Activated naive CD8-positive, alpha-beta T cell (primary cell): ENCODE results near the gene ZMYM2.

Source experiments
- H3K27ac Mint-ChIP-seq: one replicate; pipeline ENCODE4 v1.8.0; 2021; ENCODE audit warnings: mixed read lengths
- H3K27me3 Mint-ChIP-seq: one replicate; pipeline ENCODE4 v1.8.0; 2021; ENCODE audit warnings: mixed read lengths
- H3K36me3 Mint-ChIP-seq: one replicate; pipeline ENCODE4 v1.8.0; 2021; ENCODE audit warnings: mixed read lengths
- H3K4me1 Mint-ChIP-seq: one replicate; pipeline ENCODE4 v1.8.0; 2021; ENCODE audit warnings: low read depth, mixed read lengths
- H3K4me3 Mint-ChIP-seq: one replicate; pipeline ENCODE4 v1.8.0; 2021; ENCODE audit warnings: mild to moderate bottlenecking, mixed read lengths
- H3K9me3 Mint-ChIP-seq: one replicate; pipeline ENCODE4 v1.8.0; 2021; ENCODE audit warnings: low read depth, mixed read lengths

Gene ZMYM2

DNA sequence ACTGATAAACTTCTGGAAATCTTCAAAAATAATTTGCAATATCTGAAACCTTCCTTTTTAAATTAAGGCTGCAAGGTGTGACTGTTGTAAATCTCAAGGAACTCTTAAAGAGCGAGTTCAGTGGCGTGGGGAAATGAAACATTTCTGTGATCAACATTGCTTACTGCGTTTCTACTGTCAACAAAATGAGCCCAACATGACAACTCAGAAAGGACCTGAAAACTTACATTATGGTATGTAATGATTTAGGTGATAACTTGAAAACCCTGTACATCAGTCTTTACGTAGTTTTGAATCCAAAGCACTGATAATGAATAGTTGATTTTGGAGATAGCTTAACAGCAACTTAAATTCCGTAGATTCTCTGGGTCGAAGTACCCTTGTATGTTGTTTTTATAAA is 92.8 kb downstream of the ZMYM2 start:
- H3K36me3 Mint-ChIP-seq, result peaks cover 10% of the 10 kb centered on the region
- H3K4me1 Mint-ChIP-seq, result peaks cover 19% of the 10 kb centered on the region
- no peaks in the 10 kb centered on the region for H3K9me3 Mint-ChIP-seq
- H3K4me3 Mint-ChIP-seq, result no peak overlapping the region
- H3K27me3 Mint-ChIP-seq, result no peaks in the 10 kb centered on the region
- no peak overlapping the region for H3K27ac Mint-ChIP-seq

- peaks cover 12% of the 10 kb centered on the region for H3K36me3 Mint-ChIP-seq
- no peak overlapping the region for H3K4me3 Mint-ChIP-seq
- H3K27me3 Mint-ChIP-seq, result no peaks in the 10 kb centered on the region
- no peaks in the 10 kb centered on the region for H3K9me3 Mint-ChIP-seq
- H3K27ac Mint-ChIP-seq, result no peak overlapping the region
- H3K4me1 Mint-ChIP-seq, result peaks cover 21% of the 10 kb centered on the region
Measured at GRCh38 chr13:20053016-20053415, 94.5 kb downstream of the ZMYM2 start.

- Mint-ChIP-seq H3K27ac (no peak overlapping the region), H3K4me1 (peaks cover 22% of the 10 kb centered on the region), H3K9me3 (no peaks in the 10 kb centered on the region), H3K4me3 (no peak overlapping the region), H3K27me3 (no peaks in the 10 kb centered on the region), H3K36me3 (peaks cover 12% of the 10 kb centered on the region)
Measured at GRCh38 chr13:20053891-20054290, 95.4 kb downstream of the ZMYM2 start.

DNA sequence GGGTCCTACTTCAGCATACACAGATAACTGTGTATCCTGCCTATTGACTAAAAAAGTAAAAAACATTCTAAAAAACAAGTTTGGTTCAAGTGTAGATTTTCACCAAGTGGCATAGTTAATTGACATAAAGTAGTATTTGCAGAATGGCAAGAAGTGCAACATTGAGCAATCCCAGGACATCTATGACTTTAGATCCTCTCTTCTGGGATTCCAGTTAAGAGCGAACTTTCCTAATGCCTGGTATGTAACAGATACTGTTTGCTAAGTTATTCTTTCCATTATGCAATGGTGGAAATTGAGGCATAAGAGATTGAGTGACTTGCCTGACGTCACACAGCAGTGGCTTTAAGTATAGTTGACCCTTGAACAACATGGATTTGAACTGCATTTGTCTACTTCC is 96.1 kb downstream of the ZMYM2 start:
- Mint-ChIP-seq H3K27ac (no peak overlapping the region), H3K9me3 (no peaks in the 10 kb centered on the region), H3K36me3 (peaks cover 12% of the 10 kb centered on the region), H3K27me3 (no peaks in the 10 kb centered on the region), H3K4me1 (peaks cover 16% of the 10 kb centered on the region), H3K4me3 (no peak overlapping the region)

DNA sequence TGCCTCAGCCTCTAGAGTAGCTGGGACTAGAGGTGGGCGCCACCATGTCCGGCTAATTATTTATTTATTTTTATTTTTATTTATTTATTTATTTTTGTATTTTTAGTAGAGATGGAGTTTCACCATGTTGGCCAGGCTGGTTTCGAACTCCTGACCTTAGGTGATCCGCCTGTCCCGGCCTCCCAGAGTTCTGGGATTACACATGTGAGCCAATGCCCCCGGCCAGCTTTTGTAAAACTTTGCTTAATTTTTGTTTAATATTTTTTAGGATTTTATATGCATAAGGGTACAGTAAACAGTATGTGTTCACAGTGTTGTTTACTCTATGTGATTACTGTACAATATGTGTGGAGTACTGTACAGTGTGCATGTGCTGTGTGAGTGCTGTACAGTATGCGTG is 98.7 kb downstream of the ZMYM2 start:
- Mint-ChIP-seq H3K9me3 (no peaks in the 10 kb centered on the region), H3K4me3 (no peak overlapping the region), H3K27me3 (no peaks in the 10 kb centered on the region), H3K36me3 (peaks cover 10% of the 10 kb centered on the region), H3K27ac (no peak overlapping the region), H3K4me1 (peaks cover 9% of the 10 kb centered on the region)

- Mint-ChIP-seq H3K36me3 (peaks cover 6% of the 10 kb centered on the region), H3K4me3 (no peak overlapping the region), H3K27ac (no peak overlapping the region), H3K27me3 (no peaks in the 10 kb centered on the region), H3K9me3 (no peaks in the 10 kb centered on the region), H3K4me1 (peaks cover 9% of the 10 kb centered on the region)
Measured at GRCh38 chr13:20057963-20058362, 99.4 kb downstream of the ZMYM2 start.

DNA sequence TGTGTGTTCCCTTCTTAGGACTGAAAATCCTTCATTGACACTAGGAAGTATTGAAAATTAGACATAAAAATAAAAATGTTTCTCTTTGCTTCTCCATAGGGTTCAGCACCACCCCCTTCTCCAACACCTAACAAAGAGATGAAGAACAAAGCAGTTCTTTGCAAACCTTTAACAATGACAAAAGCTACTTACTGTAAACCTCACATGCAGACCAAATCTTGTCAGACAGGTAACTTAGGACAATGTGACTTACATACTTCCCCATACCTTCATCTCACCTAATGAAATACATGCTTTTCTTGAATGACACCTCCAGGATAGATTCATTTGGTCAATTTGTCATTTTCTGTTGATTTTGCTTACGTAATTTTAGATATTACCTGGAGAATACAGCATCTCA is 99.9 kb downstream of the ZMYM2 start:
- peaks cover 6% of the 10 kb centered on the region for H3K36me3 Mint-ChIP-seq
- no peak overlapping the region for H3K27ac Mint-ChIP-seq
- no peaks in the 10 kb centered on the region for H3K9me3 Mint-ChIP-seq
- H3K4me1 Mint-ChIP-seq, result peaks cover 9% of the 10 kb centered on the region
- no peaks in the 10 kb centered on the region for H3K27me3 Mint-ChIP-seq
- no peak overlapping the region for H3K4me3 Mint-ChIP-seq

- Mint-ChIP-seq H3K4me3 (no peak overlapping the region), H3K27ac (no peak overlapping the region), H3K27me3 (no peaks in the 10 kb centered on the region), H3K9me3 (no peaks in the 10 kb centered on the region), H3K4me1 (peaks cover 2% of the 10 kb centered on the region), H3K36me3 (peaks cover 6% of the 10 kb centered on the region)
Measured at GRCh38 chr13:20064128-20064527, 105.6 kb downstream of the ZMYM2 start.

GRCh38 chr13:20065516-20065915 is 107.0 kb downstream of the ZMYM2 start:
- Mint-ChIP-seq H3K9me3 (no peaks in the 10 kb centered on the region), H3K4me3 (no peak overlapping the region), H3K27ac (no peak overlapping the region), H3K27me3 (no peaks in the 10 kb centered on the region), H3K4me1 (peaks cover 2% of the 10 kb centered on the region), H3K36me3 (peaks cover 7% of the 10 kb centered on the region)

GRCh38 chr13:20069956-20070355 is 111.4 kb downstream of the ZMYM2 start:
- no peak overlapping the region for H3K4me3 Mint-ChIP-seq
- no peak overlapping the region for H3K27ac Mint-ChIP-seq
- peaks cover 8% of the 10 kb centered on the region for H3K36me3 Mint-ChIP-seq

GRCh38 chr13:20073775-20074174 is 115.2 kb downstream of the ZMYM2 start:
- H3K27ac Mint-ChIP-seq, result no peak overlapping the region
- H3K27me3 Mint-ChIP-seq, result no peaks in the 10 kb centered on the region
- no peaks in the 10 kb centered on the region for H3K4me1 Mint-ChIP-seq

More at GRCh38 chr13:20069956-20070355, 111.4 kb downstream of the ZMYM2 start:
- H3K27me3 Mint-ChIP-seq, result no peaks in the 10 kb centered on the region
- no peaks in the 10 kb centered on the region for H3K4me1 Mint-ChIP-seq
- no peaks in the 10 kb centered on the region for H3K9me3 Mint-ChIP-seq

DNA sequence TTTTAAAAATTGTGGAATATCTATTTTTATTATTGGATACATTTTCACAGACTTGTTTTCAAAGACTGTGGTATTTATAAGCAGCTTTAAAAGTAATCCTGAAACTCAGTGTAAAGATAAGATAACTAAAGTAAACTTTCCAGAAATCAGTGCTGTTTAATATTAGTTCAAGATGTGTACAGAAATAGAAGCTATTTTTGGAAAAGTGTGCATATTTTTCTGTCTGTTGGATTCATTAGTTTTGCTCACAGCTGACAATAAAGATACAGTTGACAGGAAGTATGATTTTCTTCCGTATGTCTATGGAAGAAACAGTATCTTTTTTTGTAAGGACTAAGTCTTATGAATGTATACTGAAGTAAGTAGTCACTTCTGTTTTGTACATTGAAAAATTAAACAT is 116.4 kb downstream of the ZMYM2 start:
- no peaks in the 10 kb centered on the region for H3K4me1 Mint-ChIP-seq
- H3K27ac Mint-ChIP-seq, result no peak overlapping the region
- no peak overlapping the region for H3K4me3 Mint-ChIP-seq
- H3K36me3 Mint-ChIP-seq, result peaks cover 5% of the 10 kb centered on the region
- H3K27me3 Mint-ChIP-seq, result no peaks in the 10 kb centered on the region
- no peaks in the 10 kb centered on the region for H3K9me3 Mint-ChIP-seq

More at GRCh38 chr13:20073775-20074174, 115.2 kb downstream of the ZMYM2 start:
- H3K9me3 Mint-ChIP-seq, result no peaks in the 10 kb centered on the region
- H3K4me3 Mint-ChIP-seq, result no peak overlapping the region
- H3K36me3 Mint-ChIP-seq, result peaks cover 8% of the 10 kb centered on the region

DNA sequence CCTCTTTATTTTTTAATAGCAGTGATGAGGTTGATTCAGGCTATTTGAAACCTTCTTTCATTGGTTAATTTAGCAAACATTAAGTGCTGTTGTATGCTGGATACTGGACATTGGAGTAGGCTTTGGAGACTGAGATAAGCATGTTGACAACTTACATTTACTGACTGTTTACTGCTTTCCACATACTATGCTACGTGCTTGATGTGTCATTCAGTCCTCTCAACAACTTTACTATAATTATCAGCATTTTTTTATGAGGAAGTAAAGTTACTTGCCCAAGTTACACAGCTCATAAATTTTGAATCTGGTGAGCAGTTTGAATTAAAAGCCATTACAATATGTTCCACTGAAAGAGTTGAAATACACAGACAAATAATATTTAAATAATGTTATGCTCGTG is 118.6 kb downstream of the ZMYM2 start:
- no peaks in the 10 kb centered on the region for H3K27me3 Mint-ChIP-seq
- H3K9me3 Mint-ChIP-seq, result no peaks in the 10 kb centered on the region
- no peak overlapping the region for H3K4me3 Mint-ChIP-seq
- no peaks in the 10 kb centered on the region for H3K4me1 Mint-ChIP-seq
- no peak overlapping the region for H3K27ac Mint-ChIP-seq
- peaks cover 3% of the 10 kb centered on the region for H3K36me3 Mint-ChIP-seq

GRCh38 chr13:20080377-20081164 is 122.0 kb downstream of the ZMYM2 start:
- no peaks in the 10 kb centered on the region for H3K27me3 Mint-ChIP-seq
- H3K4me3 Mint-ChIP-seq, result no peak overlapping the region
- H3K4me1 Mint-ChIP-seq, result no peaks in the 10 kb centered on the region
- H3K9me3 Mint-ChIP-seq, result no peaks in the 10 kb centered on the region
- peaks cover 6% of the 10 kb centered on the region for H3K36me3 Mint-ChIP-seq
- H3K27ac Mint-ChIP-seq, result peak overlapping the region; percentile 22

DNA sequence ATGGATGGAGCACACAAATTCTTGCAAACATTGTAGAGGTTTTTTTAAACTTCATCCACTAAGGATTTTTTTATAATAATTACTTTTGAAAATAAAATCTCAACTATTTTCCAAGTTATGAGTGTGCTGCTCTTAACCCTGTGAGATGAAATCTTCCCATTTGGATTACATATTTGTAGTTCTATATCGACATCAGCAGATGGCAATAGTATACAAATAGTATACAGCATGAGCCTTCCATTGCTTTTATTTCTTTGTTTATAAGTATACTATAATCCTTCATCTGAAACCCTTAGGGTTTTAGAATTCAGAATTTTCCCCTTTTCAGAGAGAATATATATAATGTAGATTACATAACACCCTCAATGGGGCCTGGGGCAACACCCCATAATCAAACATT is 131.8 kb downstream of the ZMYM2 start:
- Mint-ChIP-seq H3K4me3 (no peak overlapping the region), H3K27ac (no peak overlapping the region), H3K4me1 (no peaks in the 10 kb centered on the region), H3K36me3 (no peaks in the 10 kb centered on the region), H3K9me3 (no peaks in the 10 kb centered on the region), H3K27me3 (no peaks in the 10 kb centered on the region)

GRCh38 chr13:20093951-20094350 is 135.4 kb downstream of the ZMYM2 start:
- no peaks in the 10 kb centered on the region for H3K36me3 Mint-ChIP-seq
- H3K27me3 Mint-ChIP-seq, result peaks cover under 1% of the 10 kb centered on the region
- no peak overlapping the region for H3K4me3 Mint-ChIP-seq
- no peak overlapping the region for H3K27ac Mint-ChIP-seq
- H3K4me1 Mint-ChIP-seq, result peaks cover 4% of the 10 kb centered on the region
- H3K9me3 Mint-ChIP-seq, result no peaks in the 10 kb centered on the region
